H1 (cell line): Measurements from ENCODE around the gene UQCC3.

Experiments
- ATF2 ChIP-seq: IDR thresholded peaks from 2 replicates; pipeline ENCODE4 v1.6.1; 2012; ENCODE audit warnings: low read length, inconsistent platforms
- CEBPB ChIP-seq: IDR thresholded peaks from 2 replicates; pipeline ENCODE4 v1.6.1; 2012; ENCODE audit warnings: low read depth, low read length
- CTCF ChIP-seq, 3 experiments: IDR thresholded peaks; 1 replicate in 2 of 3; 2 replicates in 1 of 3; pipeline versions ENCODE4 v1.5.1 to v1.6.1; 2011; ENCODE audit warnings: low read length in 3 of 3, mild to moderate bottlenecking in 3 of 3, inconsistent platforms in 2 of 3, low read depth in 1 of 3, moderate library complexity in 1 of 3; ENCODE audit not compliant: insufficient read depth in 1 of 3; ENCODE audit errors: control extremely low read depth in 1 of 3
- GABPA ChIP-seq: IDR thresholded peaks from 2 replicates; pipeline ENCODE4 v1.6.1; 2011; ENCODE audit warnings: mild to moderate bottlenecking, low read length, moderate library complexity, borderline replicate concordance; ENCODE audit not compliant: insufficient read depth
- JUN ChIP-seq: IDR thresholded peaks from 2 replicates; pipeline ENCODE4 v1.6.1; 2011; ENCODE audit warnings: low read depth, mild to moderate bottlenecking, improper control_type of control experiment, low read length
- KDM5A ChIP-seq: fragments of 200-600 bp; IDR thresholded peaks from 2 replicates; pipeline ENCODE4 v1.7.1; 2012; ENCODE audit warnings: mild to moderate bottlenecking, low read length, inconsistent platforms, mixed read lengths
- MAX ChIP-seq: IDR thresholded peaks from 2 replicates; pipeline ENCODE4 v1.6.1; 2012; ENCODE audit warnings: inconsistent platforms
- POLR2A ChIP-seq, 2 experiments: IDR thresholded peaks; 1 replicate in 1 of 2; 2 replicates in 1 of 2; pipeline ENCODE4 v1.6.1; 2011; ENCODE audit warnings: low read depth in 2 of 2, low read length in 2 of 2, mild to moderate bottlenecking in 2 of 2; ENCODE audit errors: control extremely low read depth in 1 of 2
- POLR2AphosphoS5 ChIP-seq: IDR thresholded peaks from 2 replicates; pipeline ENCODE4 v1.6.1; 2011; ENCODE audit warnings: low read depth, low read length
- RBBP5 ChIP-seq: IDR thresholded peaks from 2 replicates; pipeline ENCODE4 v1.7.1; 2012; ENCODE audit warnings: low read depth, mild to moderate bottlenecking, inconsistent platforms, low read length, moderate library complexity, borderline replicate concordance
- RFX5 ChIP-seq: IDR thresholded peaks from 2 replicates; pipeline ENCODE4 v1.6.1; 2011; ENCODE audit warnings: low read depth, low read length, improper control_type of control experiment, borderline replicate concordance
- SP1 ChIP-seq: IDR thresholded peaks from 2 replicates; pipeline ENCODE4 v1.6.1; 2011; ENCODE audit warnings: low read depth, low read length
- YY1 ChIP-seq: IDR thresholded peaks from 2 replicates; pipeline ENCODE4 v1.6.1; 2011; ENCODE audit warnings: low read depth, mild to moderate bottlenecking, low read length

- TF ChIP-seq CEBPB: no peak
- peak; percentile 82 to 99 for TF ChIP-seq POLR2A (IDR thresholded peaks at IDR 0.05; ENCODE audit: control extremely low read depth in 1 of 2, low read depth in 2 of 2, low read length in 2 of 2)
- 0 out of 2 replicates have a peak, but pooled peaks have one; percentile 42 for TF ChIP-seq GABPA
- peak; percentile 97 for TF ChIP-seq POLR2AphosphoS5
- TF ChIP-seq YY1: peak; percentile 98
- no peak for TF ChIP-seq ATF2
- no peak for TF ChIP-seq RBBP5
- peak; percentile 84; the same call in 1 of the 2 replicates for TF ChIP-seq SP1
- TF ChIP-seq KDM5A: peak; percentile 75
- no peak for TF ChIP-seq MAX
- TF ChIP-seq CTCF (IDR thresholded peaks at IDR 0.05; ENCODE audit: control extremely low read depth in 1 of 3, insufficient read depth in 1 of 3, low read depth in 1 of 3, low read length in 3 of 3): no peak
- no peak for TF ChIP-seq RFX5
- TF ChIP-seq JUN: no peak
Observed at GRCh38 chr11:62645946-62646824, 25.3 kb upstream of the UQCC3 start, which contains the start of gene GANAB.
